M059J (cell line): ENCODE measurements around the gene MAP2K1. TPM values are rescaled to one million over a fixed set of nuclear protein-coding genes. Genes with fewer than 3 reads are reported as not detected.
"Not testable (repeated sequence)": the region's sequence is repeated elsewhere in the genome, so short reads cannot be mapped to it uniquely, and the experiment has no call there.

Experiments
- DNase-seq: peaks from one replicate; pipeline ENCODE4 v3.0.0-alpha.2; 2012; ENCODE audit warnings: low read depth
- total RNA-seq: library from RNA; depleted of rRNA; stranded (reverse); fragments of >200 nt; shearing (Covaris generic); gene quantifications from 2 replicates; pipeline ENCODE4 v1.2.3, GENCODE V29; 2014

Gene MAP2K1
- total RNA-seq, 1 experiment from 2014 or later: 65.6 TPM

- no peak for DNase-seq
Measured at GRCh38 chr15:66476535-66476934, 89.8 kb downstream of the MAP2K1 start.

GRCh38 chr15:66477011-66477410 is 90.3 kb downstream of the MAP2K1 start:
- no peak for DNase-seq

DNA sequence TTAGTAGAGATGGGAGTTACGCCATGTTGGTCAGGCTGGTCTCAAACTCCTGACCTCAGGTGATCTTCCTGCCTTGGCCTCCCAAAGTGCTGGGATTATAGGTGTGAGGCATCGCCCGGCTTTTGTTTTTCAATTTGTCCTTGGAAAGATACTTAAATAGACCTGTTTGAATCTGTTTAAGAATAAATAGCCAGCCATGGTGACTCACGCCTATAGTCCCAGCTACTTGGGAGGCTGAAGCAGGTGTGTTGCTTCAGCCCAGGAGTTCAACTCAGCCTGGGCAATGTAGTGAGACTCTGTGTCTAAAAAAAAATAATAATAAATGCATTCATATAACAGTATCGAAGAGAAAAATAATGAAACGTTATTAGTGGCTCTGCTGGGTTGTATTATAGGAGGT is 93.6 kb downstream of the MAP2K1 start:
- no peak for DNase-seq

DNA sequence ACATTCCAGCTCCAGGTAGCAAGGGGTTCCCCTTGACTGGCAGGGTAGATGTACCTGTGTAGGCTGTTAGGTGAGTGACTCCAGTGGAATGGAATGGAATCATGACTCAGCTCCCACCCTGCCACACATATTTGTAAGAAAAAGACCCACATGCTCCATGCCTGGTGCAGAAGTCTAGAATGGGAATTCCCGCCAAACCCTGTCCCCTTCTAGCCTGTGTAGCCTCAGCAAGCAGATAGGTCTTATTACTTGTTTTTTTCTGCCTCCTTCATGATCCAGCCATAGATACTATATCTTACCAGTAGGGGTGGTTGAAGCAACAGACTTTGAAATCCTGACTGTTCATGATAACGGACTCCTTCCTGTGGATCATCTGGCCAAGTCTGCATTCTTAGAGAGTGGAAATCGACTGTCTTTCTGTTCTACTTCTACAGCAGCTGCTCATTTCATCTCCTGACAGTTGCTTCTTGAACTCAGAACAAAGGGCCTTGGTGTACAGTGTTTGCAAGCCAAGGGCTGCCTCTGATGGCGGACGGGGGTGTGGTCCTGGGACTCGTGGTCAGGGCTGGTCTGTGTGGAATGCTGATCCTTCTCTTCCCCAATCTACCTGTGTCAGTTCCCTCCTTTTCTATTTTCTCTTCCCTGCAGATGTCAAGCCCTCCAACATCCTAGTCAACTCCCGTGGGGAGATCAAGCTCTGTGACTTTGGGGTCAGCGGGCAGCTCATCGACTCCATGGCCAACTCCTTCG is 94.6 kb downstream of the MAP2K1 start:
- DNase-seq: peak; percentile 60

GRCh38 chr15:66482539-66482938 is 95.8 kb downstream of the MAP2K1 start:
- no peak for DNase-seq

GRCh38 chr15:66483131-66483566 is 96.4 kb downstream of the MAP2K1 start:
- peak; percentile 86 for DNase-seq

- no peak for DNase-seq
Measured at GRCh38 chr15:66484539-66485112, 97.9 kb downstream of the MAP2K1 start.

GRCh38 chr15:66486887-66487286 is 100.2 kb downstream of the MAP2K1 start:
- DNase-seq: no peak

DNA sequence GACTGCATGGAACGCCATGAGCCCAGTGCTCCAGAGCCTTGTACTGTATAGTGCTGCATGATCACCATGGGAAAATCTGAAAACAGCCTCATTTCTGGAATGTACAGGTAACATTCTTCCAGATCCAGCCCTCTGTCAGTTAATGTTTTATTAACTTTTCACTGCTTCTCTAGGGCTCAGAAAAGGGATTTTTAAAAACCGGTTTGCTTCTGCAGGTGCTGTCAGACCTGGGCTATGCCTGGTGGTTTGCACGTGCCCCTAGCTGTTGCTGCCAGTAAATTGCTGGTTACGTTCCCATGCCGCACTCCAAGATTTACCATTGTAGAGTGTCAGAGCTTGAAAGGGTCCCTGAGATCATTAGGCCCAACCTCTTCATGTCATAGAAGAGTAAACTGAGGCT is 101.8 kb downstream of the MAP2K1 start:
- DNase-seq: no peak

- no peak for DNase-seq
Measured at GRCh38 chr15:66489179-66489791, 102.6 kb downstream of the MAP2K1 start.

- no peak for DNase-seq
Measured at GRCh38 chr15:66491846-66492245, 105.1 kb downstream of the MAP2K1 start.

- no peak for DNase-seq
Measured at GRCh38 chr15:66494262-66494661, 107.5 kb downstream of the MAP2K1 start.

DNA sequence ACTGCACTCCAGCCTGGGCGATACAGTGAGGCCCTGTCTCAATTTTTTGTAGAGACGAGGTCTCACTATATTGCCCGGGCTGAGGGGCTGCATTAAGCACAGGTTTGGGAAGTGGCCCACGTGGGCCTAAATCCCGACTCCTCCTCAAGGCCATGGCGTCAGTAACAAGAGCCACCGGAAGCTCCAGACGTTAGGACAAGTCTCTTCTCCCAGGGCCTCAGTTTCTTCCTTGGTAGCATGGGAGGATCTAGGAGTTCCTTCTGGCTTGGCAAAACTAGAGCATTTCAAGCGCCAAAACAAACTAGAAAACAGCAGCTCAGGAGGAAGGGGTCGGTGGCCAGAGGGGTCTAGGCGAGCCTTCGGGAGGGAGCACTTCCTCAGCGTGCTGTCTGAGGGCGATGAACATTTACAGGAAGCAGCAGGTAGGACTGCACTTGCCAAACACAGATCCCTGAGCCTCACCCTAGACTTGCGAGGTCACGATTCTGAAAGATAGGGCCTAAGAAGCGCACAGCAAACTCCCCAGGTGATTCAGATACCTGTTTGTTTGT is 110.3 kb downstream of the MAP2K1 start:
- DNase-seq: no peak

DNA sequence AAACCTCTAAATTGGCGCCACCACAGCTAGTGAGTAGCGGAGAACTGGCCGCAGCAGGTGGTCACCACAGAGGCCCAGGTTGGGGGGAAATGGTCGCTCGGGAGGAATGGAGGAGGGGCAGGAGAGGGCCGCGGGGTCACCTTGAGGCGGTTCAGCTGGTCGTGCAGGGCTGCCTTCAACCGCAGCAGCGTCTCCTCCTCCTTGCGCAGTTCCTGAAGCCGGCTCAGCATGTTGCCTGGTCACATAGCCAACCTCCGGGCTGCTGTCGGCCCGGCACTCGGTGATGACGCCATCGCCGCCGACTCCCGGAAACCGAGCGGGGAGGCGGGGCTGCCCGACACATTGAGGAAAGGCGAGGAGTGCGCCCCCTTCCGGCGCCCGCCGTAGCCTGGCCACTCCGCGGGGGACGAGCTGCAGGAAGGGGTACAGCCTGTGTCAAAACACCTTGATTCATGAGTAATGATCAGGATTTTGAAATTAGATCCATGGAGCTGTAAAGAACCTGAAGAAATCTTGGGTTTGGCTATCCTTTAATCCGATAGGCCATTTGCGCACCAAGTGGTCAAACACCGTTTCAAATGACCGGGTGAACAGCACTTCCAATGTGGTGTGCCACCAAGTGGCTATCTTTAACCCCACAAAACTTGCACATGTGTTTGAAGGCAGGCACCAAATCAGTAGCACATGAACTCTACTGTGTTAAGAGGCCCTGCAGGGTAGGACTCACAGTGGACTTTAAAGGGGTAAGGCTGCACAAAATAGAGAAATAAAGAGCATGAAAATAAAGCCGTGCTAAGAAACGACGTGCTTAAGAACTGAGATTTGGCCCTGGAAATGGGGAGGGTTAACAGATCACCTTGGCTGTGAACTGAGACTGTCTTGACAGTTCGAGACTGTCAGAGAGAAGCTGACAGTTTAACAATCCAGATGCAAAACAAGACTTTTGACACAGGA is 111.1 kb downstream of the MAP2K1 start, which contains the start of gene SNAPC5:
SNAPC5 (minus strand) TSS at position 261 of the 954 bp plus-strand sequence; CDS start at position 230, 31 bp downstream.
- DNase-seq: peak; percentile 90

DNA sequence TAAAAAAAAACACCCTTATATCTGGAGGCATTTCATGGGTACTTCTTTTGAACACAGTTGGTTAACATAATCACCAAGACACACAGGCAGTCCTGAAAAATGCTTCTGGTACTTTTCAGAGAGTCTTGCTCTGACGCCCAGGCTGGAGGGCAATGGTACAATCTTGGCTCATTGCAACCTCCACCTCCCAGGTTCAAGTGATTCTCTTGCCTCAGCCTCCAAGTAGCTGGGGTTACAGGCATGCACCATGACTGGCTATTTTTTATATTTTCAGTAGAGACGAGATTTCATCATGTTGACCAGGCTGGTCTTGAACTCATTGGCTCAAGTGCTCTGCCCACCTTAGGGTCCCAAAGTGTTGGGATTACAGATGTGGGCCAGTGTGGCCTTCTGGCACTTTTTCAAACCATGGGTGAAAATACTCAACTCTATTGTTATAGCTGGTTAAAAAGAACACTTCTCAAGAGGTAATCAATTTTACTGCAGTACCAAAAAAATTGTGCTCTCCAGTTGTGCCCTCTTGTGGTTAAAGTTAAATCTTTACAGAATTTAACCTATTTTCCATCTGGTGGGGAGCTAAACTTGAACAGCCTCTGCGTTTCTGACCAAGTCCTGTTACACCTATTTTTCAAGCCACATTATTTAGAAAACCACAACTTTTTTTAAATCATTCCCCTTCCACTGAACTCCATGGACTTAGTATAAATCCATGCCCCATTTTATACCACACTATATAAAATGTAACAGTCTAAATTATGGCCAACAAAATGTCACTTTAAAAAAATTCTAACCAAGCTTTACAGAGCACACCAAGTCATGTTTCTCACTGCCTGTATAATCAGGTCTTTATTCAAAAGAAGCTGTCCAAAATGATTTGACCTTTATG is 112.0 kb downstream of the MAP2K1 start:
- peak; percentile 43 for DNase-seq

DNA sequence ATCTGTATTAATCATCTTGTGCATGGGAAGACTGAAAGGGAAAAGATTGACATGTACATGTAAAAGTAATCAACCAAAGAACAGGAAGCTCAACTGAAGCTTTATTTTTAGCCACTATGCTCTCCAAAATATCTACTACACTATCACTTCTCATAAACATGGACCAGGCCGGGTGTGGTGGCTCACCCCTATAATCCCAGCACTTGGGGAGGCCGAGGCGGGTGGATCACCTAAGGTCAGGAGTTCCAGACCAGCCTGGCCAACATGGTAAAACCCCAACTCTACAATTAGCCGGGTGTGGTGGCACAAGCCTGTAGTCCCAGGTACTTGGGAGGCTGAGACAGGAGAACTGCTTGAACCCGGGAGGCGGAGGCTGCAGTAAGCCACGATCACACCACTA is 113.6 kb downstream of the MAP2K1 start:
- DNase-seq: not testable (repeated sequence)

- no peak for DNase-seq
Measured at GRCh38 chr15:66502491-66502890, 115.8 kb downstream of the MAP2K1 start.

- DNase-seq: not testable (repeated sequence)
Measured at GRCh38 chr15:66503041-66503648, 116.4 kb downstream of the MAP2K1 start.

- DNase-seq: no peak
Measured at GRCh38 chr15:66503780-66504562, 117.3 kb downstream of the MAP2K1 start.
